Measurements from ENCODE around the gene MUC7. TPM values are rescaled to one million over a fixed set of nuclear protein-coding genes. Genes with fewer than 3 reads are reported as not detected.

Gene MUC7
- total RNA-seq, 1 donor from 2014 or later: not detected

DNA sequence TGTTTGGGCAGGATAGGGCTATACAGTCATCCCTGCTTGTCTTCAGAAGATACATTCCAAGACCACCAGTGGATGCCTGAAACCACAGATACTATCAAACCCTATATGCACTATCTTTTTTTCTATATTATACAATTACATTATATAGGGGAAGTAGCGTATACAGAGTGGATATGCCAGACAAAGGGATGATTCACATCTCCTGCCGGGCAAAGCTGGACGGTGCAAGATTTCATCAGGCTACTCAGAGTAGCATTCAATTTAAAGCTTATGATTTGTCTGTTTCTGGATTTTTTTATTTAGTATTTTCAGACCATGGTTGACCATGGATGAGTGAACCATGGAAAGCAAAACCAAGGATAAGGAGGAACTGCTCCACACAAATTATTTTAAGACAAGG is 39.4 kb downstream of the MUC7 start:
- Mint-ChIP-seq H3K36me3 (ENCODE audit: low read depth) (no peaks in the 10 kb centered on the region), H3K9me3 (ENCODE audit: low read depth) (no peaks in the 10 kb centered on the region), H3K4me1 (ENCODE audit: low read depth) (peaks cover 7% of the 10 kb centered on the region), H3K27me3 (ENCODE audit: low read depth) (peaks cover 6% of the 10 kb centered on the region), H3K27ac (ENCODE audit: unreplicated experiment) (no peak overlapping the region), H3K4me3 (ENCODE audit: unreplicated experiment) (no peak overlapping the region)
- DNase-seq (ENCODE audit: low spot score): no peak
- TF ChIP-seq, protein P1, sequence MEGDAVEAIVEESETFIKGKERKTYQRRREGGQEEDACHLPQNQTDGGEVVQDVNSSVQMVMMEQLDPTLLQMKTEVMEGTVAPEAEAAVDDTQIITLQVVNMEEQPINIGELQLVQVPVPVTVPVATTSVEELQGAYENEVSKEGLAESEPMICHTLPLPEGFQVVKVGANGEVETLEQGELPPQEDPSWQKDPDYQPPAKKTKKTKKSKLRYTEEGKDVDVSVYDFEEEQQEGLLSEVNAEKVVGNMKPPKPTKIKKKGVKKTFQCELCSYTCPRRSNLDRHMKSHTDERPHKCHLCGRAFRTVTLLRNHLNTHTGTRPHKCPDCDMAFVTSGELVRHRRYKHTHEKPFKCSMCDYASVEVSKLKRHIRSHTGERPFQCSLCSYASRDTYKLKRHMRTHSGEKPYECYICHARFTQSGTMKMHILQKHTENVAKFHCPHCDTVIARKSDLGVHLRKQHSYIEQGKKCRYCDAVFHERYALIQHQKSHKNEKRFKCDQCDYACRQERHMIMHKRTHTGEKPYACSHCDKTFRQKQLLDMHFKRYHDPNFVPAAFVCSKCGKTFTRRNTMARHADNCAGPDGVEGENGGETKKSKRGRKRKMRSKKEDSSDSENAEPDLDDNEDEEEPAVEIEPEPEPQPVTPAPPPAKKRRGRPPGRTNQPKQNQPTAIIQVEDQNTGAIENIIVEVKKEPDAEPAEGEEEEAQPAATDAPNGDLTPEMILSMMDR (IDR thresholded peaks at IDR 0.05): no peak

DNA sequence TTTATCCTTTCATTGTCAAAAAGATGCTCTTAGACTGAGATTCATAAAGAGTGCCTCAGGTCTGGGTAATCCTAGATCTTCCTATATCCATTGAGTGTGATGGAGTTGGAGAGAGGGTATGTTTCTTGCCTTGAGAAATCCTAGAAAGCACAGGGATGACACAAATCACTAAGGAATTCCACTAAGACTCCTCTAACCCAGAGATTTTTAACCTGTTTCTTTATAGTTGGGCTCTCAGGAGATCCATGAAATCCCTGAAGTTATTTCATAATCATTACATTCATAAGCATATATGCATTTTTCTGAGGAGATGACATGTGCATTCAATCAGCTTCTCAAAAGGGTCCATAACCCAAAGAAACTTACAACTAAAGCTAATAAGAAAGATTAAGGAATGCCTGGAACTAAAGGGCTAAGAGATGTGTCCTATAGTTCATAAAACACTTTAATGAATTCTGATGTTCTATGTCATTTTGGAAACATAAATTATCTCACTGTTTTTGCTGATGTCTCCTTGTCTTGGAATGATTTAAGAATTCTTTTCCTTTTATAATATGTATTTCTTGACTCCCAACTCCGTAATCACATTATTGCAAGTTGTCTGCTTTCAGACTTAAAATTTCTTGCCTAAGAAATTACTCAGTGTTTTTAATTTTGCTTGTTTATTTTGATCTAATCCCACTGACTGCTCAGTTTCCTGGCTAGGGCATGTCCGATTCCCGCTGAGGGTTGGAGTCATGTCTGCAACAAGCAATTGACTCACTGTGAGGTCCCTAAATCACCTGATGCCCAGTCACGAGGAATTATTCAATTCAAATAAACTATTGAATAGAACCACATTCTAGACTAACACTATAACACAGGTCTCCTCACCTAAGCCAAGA is 43.6 kb downstream of the MUC7 start:
- no peak overlapping the region for H3K4me3 Mint-ChIP-seq (ENCODE audit: unreplicated experiment)
- peaks cover 11% of the 10 kb centered on the region for H3K4me1 Mint-ChIP-seq (ENCODE audit: low read depth)
- peak overlapping the region; percentile 24 for H3K27ac Mint-ChIP-seq (ENCODE audit: unreplicated experiment)
- DNase-seq (ENCODE audit: low spot score): no peak
- H3K9me3 Mint-ChIP-seq (ENCODE audit: low read depth): no peaks in the 10 kb centered on the region
- TF ChIP-seq, protein P1 (IDR thresholded peaks at IDR 0.05): no peak
- no peaks in the 10 kb centered on the region for H3K36me3 Mint-ChIP-seq (ENCODE audit: low read depth)
- peaks cover 6% of the 10 kb centered on the region for H3K27me3 Mint-ChIP-seq (ENCODE audit: low read depth)

DNA sequence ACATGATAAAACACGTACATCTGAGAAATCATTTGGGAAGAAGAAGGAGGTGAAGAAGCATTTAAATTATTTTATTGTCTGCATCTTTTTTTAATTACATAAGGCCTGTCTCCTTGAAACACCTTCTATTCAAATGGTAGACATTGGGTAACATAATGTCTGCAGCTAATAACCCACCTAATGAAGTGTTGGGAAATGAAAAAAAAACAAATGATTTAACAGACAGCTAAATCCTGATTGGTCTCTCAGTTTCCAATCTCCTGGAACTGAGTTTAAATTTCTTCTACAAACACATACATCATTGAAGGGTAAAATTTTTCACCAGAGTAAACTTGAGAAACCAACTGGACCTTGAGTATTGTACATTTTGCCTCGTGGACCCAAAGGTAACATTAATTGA is 46.3 kb downstream of the MUC7 start, which contains the start of gene AMTN:
AMTN (plus strand) TSS at position 301 of the 400 bp plus-strand sequence. CDS start 209 bp downstream, outside the sequence.
- H3K4me3 Mint-ChIP-seq (ENCODE audit: unreplicated experiment): no peak within 1 kb of the TSS

DNA sequence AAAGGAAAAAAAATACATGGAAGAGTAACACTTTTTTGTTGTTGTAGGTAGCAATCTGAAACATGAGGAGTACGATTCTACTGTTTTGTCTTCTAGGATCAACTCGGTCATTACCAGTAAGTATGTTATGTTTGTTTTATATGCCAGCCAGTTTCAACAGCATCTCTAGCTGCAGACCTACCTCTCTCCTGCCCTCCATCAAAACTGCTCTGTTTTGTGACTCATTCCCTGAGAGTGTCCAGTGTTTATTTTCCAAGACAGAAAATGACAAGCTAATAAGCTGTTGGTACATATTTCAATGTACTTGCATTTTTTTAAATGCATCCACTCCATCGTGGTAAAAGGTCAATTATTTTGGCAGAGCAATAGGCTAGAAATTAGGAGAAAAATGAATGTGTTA is 46.7 kb downstream of the MUC7 start:
- H3K36me3 Mint-ChIP-seq (ENCODE audit: low read depth): no peaks in the 10 kb centered on the region
- H3K4me3 Mint-ChIP-seq (ENCODE audit: unreplicated experiment): no peak overlapping the region
- peaks cover 11% of the 10 kb centered on the region for H3K4me1 Mint-ChIP-seq (ENCODE audit: low read depth)
- peaks cover 2% of the 10 kb centered on the region for H3K27me3 Mint-ChIP-seq (ENCODE audit: low read depth)
- DNase-seq (ENCODE audit: low spot score): no peak
- TF ChIP-seq, protein P1 (IDR thresholded peaks at IDR 0.05): no peak
- no peak overlapping the region for H3K27ac Mint-ChIP-seq (ENCODE audit: unreplicated experiment)
- no peaks in the 10 kb centered on the region for H3K9me3 Mint-ChIP-seq (ENCODE audit: low read depth)

More for the DNA sequence above, 46.3 kb downstream of the MUC7 start, which contains the start of gene AMTN:
- H3K9me3 Mint-ChIP-seq (ENCODE audit: low read depth): no peaks in the 10 kb centered on the region
- TF ChIP-seq, protein P1 (IDR thresholded peaks at IDR 0.05): no peak
- no peak for DNase-seq (ENCODE audit: low spot score)
- peaks cover 11% of the 10 kb centered on the region for H3K4me1 Mint-ChIP-seq (ENCODE audit: low read depth)
- H3K36me3 Mint-ChIP-seq (ENCODE audit: low read depth): no peaks in the 10 kb centered on the region
- H3K27ac Mint-ChIP-seq (ENCODE audit: unreplicated experiment): no peak within 1 kb of the TSS
- peaks cover 3% of the 10 kb centered on the region for H3K27me3 Mint-ChIP-seq (ENCODE audit: low read depth)

DNA sequence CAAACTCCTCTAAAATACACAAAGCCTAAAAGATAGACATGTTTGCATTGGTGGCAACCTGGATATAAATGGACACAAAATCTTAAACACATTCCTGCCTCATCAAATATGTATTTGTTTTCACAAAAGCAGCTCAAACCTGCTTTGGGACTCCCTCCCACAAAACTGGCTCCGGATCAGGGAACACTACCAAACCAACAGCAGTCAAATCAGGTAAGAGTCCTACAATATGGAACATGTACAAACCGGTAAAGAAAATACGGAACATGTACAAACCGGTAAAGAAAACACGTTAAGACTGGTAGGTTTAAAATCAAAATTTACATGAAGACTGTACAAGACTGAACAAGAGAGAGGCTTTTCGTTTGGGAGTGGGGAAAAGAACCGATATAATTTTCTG is 50.6 kb downstream of the MUC7 start:
- no peak for DNase-seq (ENCODE audit: low spot score)
- Mint-ChIP-seq H3K4me1 (ENCODE audit: low read depth) (peaks cover 3% of the 10 kb centered on the region), H3K36me3 (ENCODE audit: low read depth) (no peaks in the 10 kb centered on the region), H3K9me3 (ENCODE audit: low read depth) (no peaks in the 10 kb centered on the region), H3K27me3 (ENCODE audit: low read depth) (peaks cover 14% of the 10 kb centered on the region), H3K4me3 (ENCODE audit: unreplicated experiment) (no peak overlapping the region), H3K27ac (ENCODE audit: unreplicated experiment) (no peak overlapping the region)
- TF ChIP-seq, protein P1 (IDR thresholded peaks at IDR 0.05): no peak

All from chondrocyte (in vitro differentiated cells).